CD4-positive, alpha-beta memory T cell (primary cell): ENCODE results near the gene CCL5. TPM values are rescaled to one million over a fixed set of nuclear protein-coding genes. Genes with fewer than 3 reads are reported as not detected.

Experiments used
- CTCF ChIA-PET: fragments of 350-600 bp; sonication (Branson Sonifier 250); formaldehyde crosslinking; loops from one replicate; lab custom pipeline; 2021; ENCODE audit warnings: inconsistent platforms; ENCODE audit not compliant: partially characterized antibody; lab: Charles Lee
- POLR2A ChIA-PET: fragments of 350-600 bp; sonication (Branson Sonifier 250); formaldehyde crosslinking; loops from one replicate; lab custom pipeline; 2021; ENCODE audit not compliant: partially characterized antibody; lab: Charles Lee
- DNase-seq, 5 donors: peaks; one replicate each; pipeline versions ENCODE4 v3.0.0 to v3.0.0-alpha.2; 2020 to 2022; ENCODE audit warnings: mixed read lengths in 1 of 5
- H3K27ac ChIP-seq: one replicate; pipeline ENCODE4 v1.7.0; 2013; ENCODE audit warnings: low read depth, low read length
- H3K27me3 ChIP-seq: 2 replicates; pipeline ENCODE4 v1.7.0; 2013; ENCODE audit warnings: mild to moderate bottlenecking, low read length, moderate library complexity; ENCODE audit not compliant: insufficient read depth
- H3K36me3 ChIP-seq: 2 replicates; pipeline ENCODE4 v1.7.0; 2013; ENCODE audit warnings: mild to moderate bottlenecking, low read length, moderate library complexity; ENCODE audit not compliant: insufficient read depth
- H3K4me1 ChIP-seq: 2 replicates; pipeline ENCODE4 v1.7.0; 2013; ENCODE audit warnings: mild to moderate bottlenecking, low read length, moderate library complexity; ENCODE audit not compliant: insufficient read depth
- H3K4me3 ChIP-seq, 2 donors: one replicate each; pipeline ENCODE4 v1.7.0; 2013; ENCODE audit warnings: low read length in 2 of 2, mild to moderate bottlenecking in 1 of 2
- H3K9me3 ChIP-seq, 2 donors: one replicate each; pipeline ENCODE4 v1.7.0; 2013; ENCODE audit warnings: low read length in 2 of 2, control low read depth in 1 of 2; ENCODE audit not compliant: control insufficient read depth in 1 of 2
- H3K27ac Mint-ChIP-seq, 7 donors: one replicate each; pipeline ENCODE4 v1.8.0; 2020 to 2021; ENCODE audit warnings: mixed read lengths in 7 of 7, mild to moderate bottlenecking in 6 of 7, inconsistent platforms in 3 of 7, moderate library complexity in 3 of 7
- H3K27me3 Mint-ChIP-seq, 2 donors: one replicate each; pipeline ENCODE4 v1.8.0; 2020 to 2021; ENCODE audit warnings: mixed read lengths in 2 of 2
- H3K36me3 Mint-ChIP-seq, 2 donors: one replicate each; pipeline ENCODE4 v1.8.0; 2020 to 2021; ENCODE audit warnings: mixed read lengths in 2 of 2, inconsistent platforms in 1 of 2, mild to moderate bottlenecking in 1 of 2
- H3K4me1 Mint-ChIP-seq, 4 donors: one replicate each; pipeline ENCODE4 v1.8.0; 2020 to 2021; ENCODE audit warnings: mixed read lengths in 4 of 4, mild to moderate bottlenecking in 1 of 4
- H3K4me3 Mint-ChIP-seq, 8 donors: one replicate each; pipeline ENCODE4 v1.8.0; 2020 to 2021; ENCODE audit warnings: mixed read lengths in 8 of 8, mild to moderate bottlenecking in 7 of 8, moderate library complexity in 6 of 8, inconsistent platforms in 3 of 8
- H3K9me3 Mint-ChIP-seq, 8 donors: one replicate each; pipeline ENCODE4 v1.8.0; 2020 to 2021; ENCODE audit warnings: mixed read lengths in 8 of 8, mild to moderate bottlenecking in 5 of 8, inconsistent platforms in 3 of 8, moderate library complexity in 1 of 8
- intact Hi-C: fragments of 100-400 bp; cut with micrococcal nuclease; formaldehyde crosslinking; loops from one replicate; pipeline ENCODE4 v1.15.1; 2023
- polyA plus RNA-seq, 2 donors: library from polyadenylated mRNA; unstranded; fragments of 300-500 nt; fragmentation: Illumina TruSeq; gene quantifications; one replicate each; pipeline ENCODE4 v1.2.3, GENCODE V29; 2021
- total RNA-seq, 2 experiments: library from RNA; stranded (reverse); gene quantifications; one replicate each; pipeline ENCODE4 v1.2.3, GENCODE V29; 2021

CCL5 gene
- total and polyA plus RNA-seq, 4 experiments from 2014 or later, result 156 to 309 (median 244) TPM

DNA sequence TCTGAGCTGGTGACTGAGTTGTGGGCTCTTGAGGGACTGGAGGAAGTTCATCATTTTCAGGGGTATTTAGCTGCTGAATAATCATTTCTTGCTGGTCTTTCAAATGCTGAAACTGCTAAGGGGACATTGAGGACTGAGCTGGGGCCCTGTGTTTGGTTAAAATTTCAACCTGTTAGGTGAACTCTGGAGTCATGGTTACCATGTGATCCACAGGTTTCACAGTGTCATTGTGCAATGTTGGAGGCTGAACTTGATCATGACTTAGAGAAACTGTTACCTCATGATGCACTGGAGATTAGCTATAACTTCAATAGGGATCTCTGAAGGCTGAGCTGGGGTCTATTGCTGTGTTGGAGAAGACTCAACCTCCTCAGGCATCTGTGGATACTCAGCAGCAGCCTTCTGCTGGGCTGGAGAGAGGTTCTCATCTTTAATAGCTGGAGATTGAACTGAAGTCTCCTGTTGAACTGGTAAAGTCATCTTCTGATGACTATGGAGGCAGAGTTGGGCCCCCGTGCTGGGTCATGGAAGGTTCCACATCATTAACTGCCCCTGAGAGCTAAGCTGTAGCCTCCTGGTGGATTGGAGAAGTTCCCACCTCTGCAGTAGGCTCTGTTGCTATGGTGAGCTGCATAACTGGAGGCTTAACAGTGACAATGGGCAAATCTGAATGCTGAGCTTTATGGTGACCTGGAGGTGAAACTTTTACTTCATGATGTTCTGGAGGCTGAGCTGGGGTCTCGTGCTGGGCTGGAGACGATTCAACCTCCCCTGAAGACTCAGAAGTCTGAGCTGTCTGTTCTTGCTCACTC is 35.2 kb upstream of the CCL5 start:
- CTCF ChIA-PET, result interaction anchor here (1.0 to 1.6 kb wide), 4 partner anchors 8 to 67 kb away, joined by 3 to 4 read pairs (median 3); no protein-coding TSS in a partner anchor
- Mint-ChIP-seq H3K27ac (no peak overlapping the region), H3K4me1 (peaks cover 8 to 26% (median 14%) of the 10 kb centered on the region in 4 donors), H3K27me3 (no peaks in the 10 kb centered on the region), H3K36me3 (no peaks in the 10 kb centered on the region), H3K4me3 (no peak overlapping the region), H3K9me3 (no peaks in the 10 kb centered on the region)
- no peaks in the 10 kb centered on the region for H3K27me3 ChIP-seq
- DNase-seq, result no peak
- H3K36me3 ChIP-seq, result no peaks in the 10 kb centered on the region
- H3K4me1 ChIP-seq, result peaks cover 7% of the 10 kb centered on the region
- no peaks in the 10 kb centered on the region for H3K9me3 ChIP-seq
- no peak overlapping the region for H3K27ac ChIP-seq
- no peak overlapping the region for H3K4me3 ChIP-seq
- intact Hi-C loops, result no loop called here
- POLR2A ChIA-PET, result interaction anchor here (0.6 to 1.7 kb wide), 5 partner anchors 14 to 44 kb away, joined by 3 to 8 read pairs (median 3); partner anchors contain the start of gene RDM1

- H3K36me3 Mint-ChIP-seq, result no peaks in the 10 kb centered on the region
- intact Hi-C loops, result no loop called here
- POLR2A ChIA-PET, result interaction anchor here (1.4 to 1.7 kb wide), 3 partner anchors 25 to 43 kb away, joined by 3 to 8 read pairs (median 5); no protein-coding TSS in a partner anchor
Measured at GRCh38 chr17:35914354-35914753, 34.2 kb upstream of the CCL5 start.

GRCh38 chr17:35913609-35914008 is 33.4 kb upstream of the CCL5 start:
- Mint-ChIP-seq H3K9me3 (no peaks in the 10 kb centered on the region), H3K4me1 (peaks cover 6 to 20% (median 12%) of the 10 kb centered on the region in 4 donors), H3K4me3 (peak overlapping the region in 2 of 8 donors; percentile 23 to 30), H3K27ac (no peak overlapping the region), H3K36me3 (no peaks in the 10 kb centered on the region), H3K27me3 (no peaks in the 10 kb centered on the region)
- Histone ChIP-seq H3K4me3 (no peak overlapping the region), H3K27ac (no peak overlapping the region), H3K36me3 (no peaks in the 10 kb centered on the region), H3K27me3 (no peaks in the 10 kb centered on the region), H3K9me3 (no peaks in the 10 kb centered on the region), H3K4me1 (peaks cover 7% of the 10 kb centered on the region)
- POLR2A ChIA-PET, result interaction anchor here (1.6 to 1.7 kb wide), 2 partner anchors 24 to 43 kb away, joined by 5 to 8 read pairs; no protein-coding TSS in a partner anchor
- CTCF ChIA-PET, result interaction anchor here (0.9 to 1.0 kb wide), 2 partner anchors 18 to 105 kb away, joined by 3 read pairs; no protein-coding TSS in a partner anchor
- intact Hi-C loops, result no loop called here
- DNase-seq, result no peak

More at GRCh38 chr17:35914354-35914753, 34.2 kb upstream of the CCL5 start:
- no peak overlapping the region for H3K4me3 ChIP-seq
- no peaks in the 10 kb centered on the region for H3K9me3 ChIP-seq
- Mint-ChIP-seq H3K27me3 (no peaks in the 10 kb centered on the region), H3K4me3 (peak overlapping the region in 1 of 8 donors; percentile 8), H3K27ac (no peak overlapping the region), H3K9me3 (no peaks in the 10 kb centered on the region), H3K4me1 (peaks cover 6 to 20% (median 12%) of the 10 kb centered on the region in 4 donors)
- CTCF ChIA-PET, result interaction anchor here (0.9 kb wide), 1 partner anchor 18 kb away, joined by 3 read pairs; no protein-coding TSS in a partner anchor
- H3K4me1 ChIP-seq, result peaks cover 7% of the 10 kb centered on the region
- H3K27ac ChIP-seq, result no peak overlapping the region
- no peaks in the 10 kb centered on the region for H3K36me3 ChIP-seq
- no peak for DNase-seq
- H3K27me3 ChIP-seq, result no peaks in the 10 kb centered on the region

DNA sequence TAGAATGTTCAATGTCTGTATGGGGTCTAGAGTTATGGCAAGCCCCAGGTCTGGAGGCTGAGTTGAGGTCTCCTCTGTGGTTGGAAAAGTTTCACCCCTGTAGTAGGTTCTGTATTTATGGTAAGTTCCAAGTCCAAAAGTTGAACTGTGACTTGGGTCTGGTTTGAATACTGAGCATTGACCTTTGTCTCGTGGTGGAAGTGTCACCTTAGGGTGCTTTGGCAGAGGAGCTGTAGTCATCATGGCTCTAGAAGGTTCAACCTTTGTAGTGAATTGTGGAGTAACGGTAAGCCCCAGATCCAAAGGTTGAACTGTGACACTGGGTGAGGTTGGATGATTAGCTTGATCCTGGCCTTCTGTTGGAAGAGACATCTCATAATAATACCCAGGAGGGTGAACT is 32.8 kb upstream of the CCL5 start:
- Histone ChIP-seq H3K27ac (no peak overlapping the region), H3K9me3 (no peaks in the 10 kb centered on the region), H3K4me1 (peaks cover 7% of the 10 kb centered on the region), H3K4me3 (no peak overlapping the region), H3K27me3 (no peaks in the 10 kb centered on the region), H3K36me3 (no peaks in the 10 kb centered on the region)
- intact Hi-C loops, result no loop called here
- H3K4me1 Mint-ChIP-seq, result peaks cover 6 to 20% (median 13%) of the 10 kb centered on the region in 4 donors
- H3K4me3 Mint-ChIP-seq, result no peak overlapping the region
- CTCF ChIA-PET, result interaction anchor here (1.0 to 1.3 kb wide), 2 partner anchors 32 to 104 kb away, joined by 3 to 4 read pairs; no protein-coding TSS in a partner anchor
- H3K9me3 Mint-ChIP-seq, result no peaks in the 10 kb centered on the region
- POLR2A ChIA-PET, result interaction anchor here (1.6 kb wide), 1 partner anchor 24 kb away, joined by 5 read pairs; no protein-coding TSS in a partner anchor
- H3K36me3 Mint-ChIP-seq, result no peaks in the 10 kb centered on the region
- H3K27me3 Mint-ChIP-seq, result no peaks in the 10 kb centered on the region
- DNase-seq, result no peak
- peak overlapping the region in 1 of 7 donors; percentile 4 for H3K27ac Mint-ChIP-seq

GRCh38 chr17:35912339-35912912 is 32.3 kb upstream of the CCL5 start:
- Histone ChIP-seq H3K27me3 (no peaks in the 10 kb centered on the region), H3K9me3 (no peaks in the 10 kb centered on the region), H3K4me1 (peaks cover 7% of the 10 kb centered on the region), H3K36me3 (no peaks in the 10 kb centered on the region), H3K4me3 (no peak overlapping the region), H3K27ac (no peak overlapping the region)
- DNase-seq, result no peak
- H3K27me3 Mint-ChIP-seq, result no peaks in the 10 kb centered on the region
- H3K27ac Mint-ChIP-seq, result peak overlapping the region in 1 of 7 donors; percentile 2
- intact Hi-C loops, result no loop called here
- no peaks in the 10 kb centered on the region for H3K9me3 Mint-ChIP-seq
- peaks cover 6 to 20% (median 13%) of the 10 kb centered on the region in 4 donors for H3K4me1 Mint-ChIP-seq
- no peak overlapping the region for H3K4me3 Mint-ChIP-seq
- ChIA-PET POLR2A (interaction anchor here (0.6 kb wide), 1 partner anchor 71 kb away, joined by 4 read pairs; no protein-coding TSS in a partner anchor), CTCF (interaction anchor here (0.6 to 1.3 kb wide), 3 partner anchors 18 to 104 kb away, joined by 3 to 4 read pairs (median 3); no protein-coding TSS in a partner anchor)
- H3K36me3 Mint-ChIP-seq, result no peaks in the 10 kb centered on the region

GRCh38 chr17:35909408-35909807 is 29.2 kb upstream of the CCL5 start:
- H3K9me3 Mint-ChIP-seq, result no peaks in the 10 kb centered on the region
- no peak for DNase-seq
- intact Hi-C loops, result loop anchor here (5.0 kb wide), 1 partner anchor 37 kb away; no protein-coding TSS in a partner anchor
- H3K36me3 ChIP-seq, result no peaks in the 10 kb centered on the region
- no peaks in the 10 kb centered on the region for H3K36me3 Mint-ChIP-seq
- ChIA-PET POLR2A (interaction anchor here (0.6 kb wide), 1 partner anchor 13 kb away, joined by 3 read pairs; no protein-coding TSS in a partner anchor), CTCF (interaction anchor here (1.0 kb wide), 1 partner anchor 31 kb away, joined by 3 read pairs; no protein-coding TSS in a partner anchor)
- peaks cover 7% of the 10 kb centered on the region for H3K4me1 ChIP-seq
- no peak overlapping the region for H3K27ac Mint-ChIP-seq
- no peak overlapping the region for H3K4me3 ChIP-seq
- peaks cover 6 to 20% (median 13%) of the 10 kb centered on the region in 4 donors for H3K4me1 Mint-ChIP-seq
- H3K4me3 Mint-ChIP-seq, result no peak overlapping the region
- H3K27me3 Mint-ChIP-seq, result no peaks in the 10 kb centered on the region
- no peaks in the 10 kb centered on the region for H3K27me3 ChIP-seq
- H3K9me3 ChIP-seq, result no peaks in the 10 kb centered on the region
- H3K27ac ChIP-seq, result no peak overlapping the region
